Stimulated activated CD8-positive, alpha-beta memory T cell treated with anti-CD3 and anti-CD28 coated beads, Interleukin-15, amount 100 ng/mL, for 1 hour (primary cell): ENCODE data around the gene ZMAT1.
"Not testable (repeated sequence)": the region's sequence is repeated elsewhere in the genome, so short reads cannot be mapped to it uniquely, and the experiment has no call there.

Experiments
- DNase-seq: peaks from one replicate; pipeline ENCODE4 v3.0.0-alpha.2; 2020; ENCODE audit warnings: low read depth

ZMAT1 gene

DNA sequence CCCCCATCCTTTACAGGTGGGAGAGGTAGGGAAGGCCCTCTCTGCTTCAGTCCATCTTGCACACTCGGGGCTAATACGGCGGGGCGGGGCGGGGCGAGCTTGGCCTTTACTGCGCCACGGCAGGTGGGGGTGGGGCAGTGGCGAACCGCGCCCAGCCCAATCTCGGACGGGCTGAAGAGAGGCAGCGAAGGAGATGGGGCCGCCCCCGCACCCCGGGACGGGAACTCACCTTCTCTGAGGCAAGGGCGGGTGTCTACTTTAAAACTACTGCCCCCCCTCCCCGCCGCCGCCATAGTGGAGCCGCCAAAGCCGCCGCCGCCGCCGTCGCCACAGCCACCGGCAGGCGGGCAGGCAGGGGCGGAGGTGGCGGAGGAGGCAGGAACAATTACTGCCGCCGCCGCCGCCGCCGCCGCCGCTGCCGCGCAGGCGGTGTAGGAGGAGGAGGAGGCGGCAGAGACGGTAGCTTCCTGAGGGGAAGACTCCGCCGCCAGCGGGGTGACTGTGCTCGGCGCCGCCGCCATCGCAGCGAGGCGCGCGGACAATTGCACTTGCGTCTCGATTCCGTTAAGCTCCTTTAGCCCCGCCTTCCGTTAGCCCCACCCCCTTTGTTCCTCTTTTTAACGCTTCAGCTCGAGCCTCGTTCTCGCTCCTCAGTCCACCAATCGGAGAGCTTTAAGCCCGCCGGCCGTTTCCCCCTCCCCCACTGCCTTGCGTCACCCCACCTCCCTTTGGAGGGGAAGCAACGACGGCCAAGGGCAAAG lies at the start of gene ZMAT1:
Gene ZMAT1, minus strand, starts transcription at position 540 of the 761 bp plus-strand sequence. Its CDS starts 19 bp downstream, at position 521.
- DNase-seq = peak; percentile 80

DNA sequence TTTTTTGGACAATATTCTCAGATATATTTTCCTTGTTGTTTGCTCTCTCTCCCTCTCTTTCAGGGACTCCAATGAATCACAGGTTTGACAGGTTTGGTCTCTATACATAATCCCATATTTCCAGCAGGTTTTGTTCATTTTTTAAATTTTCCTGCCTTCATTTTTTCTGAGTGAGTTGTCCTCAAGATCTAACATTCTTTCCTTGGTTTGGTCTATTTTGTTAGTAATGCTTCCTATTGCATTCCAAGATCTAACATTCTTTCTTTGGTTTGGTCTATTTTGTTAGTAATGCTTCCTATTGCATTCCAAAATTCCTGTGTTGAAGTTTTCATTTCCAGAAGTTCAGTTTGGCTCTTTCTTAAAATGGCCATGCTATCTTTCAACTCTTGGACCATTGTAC lies 45.3 kb upstream of the ZMAT1 start:
- DNase-seq = no peak

GRCh38 chrX:101973066-101973465 lies 41.2 kb upstream of the ZMAT1 start:
- no peak for DNase-seq

- not testable (repeated sequence) for DNase-seq
Observed at GRCh38 chrX:101964923-101965539, 33.2 kb upstream of the ZMAT1 start.

DNA sequence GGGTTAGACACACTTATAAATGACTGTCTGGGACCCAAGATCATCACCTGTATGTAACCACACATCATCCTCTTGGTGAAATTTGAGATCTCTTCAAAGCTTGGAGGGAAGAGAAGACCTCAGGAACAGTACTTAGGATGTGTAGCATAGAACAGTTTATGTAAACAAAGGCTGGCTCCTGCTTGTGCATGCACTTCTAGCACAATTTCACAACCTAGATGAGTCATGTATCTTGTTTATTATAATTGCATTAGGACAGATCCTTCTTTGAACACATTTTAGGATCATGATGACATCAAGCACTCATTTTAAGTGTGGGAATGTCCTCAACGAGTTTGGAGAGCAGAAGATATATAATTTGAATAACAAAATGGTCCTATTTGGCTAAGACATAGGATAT lies 26.3 kb upstream of the ZMAT1 start:
- DNase-seq = no peak

DNA sequence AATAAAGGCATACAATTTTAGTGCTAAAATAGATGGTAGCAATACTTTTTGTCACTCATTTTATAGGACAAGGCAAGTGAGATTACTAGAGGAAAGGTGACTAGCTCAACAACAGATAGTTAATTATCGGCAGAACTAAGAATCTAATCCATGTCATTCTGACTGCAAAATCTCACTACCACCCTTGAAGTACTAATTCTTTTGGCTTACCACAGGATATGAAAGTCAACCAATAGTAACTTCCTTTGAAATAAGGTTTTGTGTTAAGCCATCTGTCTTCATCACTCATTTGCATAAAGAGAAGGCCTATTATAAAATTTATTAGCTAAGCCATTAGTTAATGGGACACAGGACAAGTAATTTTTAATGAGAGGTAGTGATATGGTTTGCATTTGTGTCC lies 25.3 kb upstream of the ZMAT1 start:
- no peak for DNase-seq

GRCh38 chrX:101956556-101956955 lies 24.7 kb upstream of the ZMAT1 start:
- DNase-seq = no peak

DNA sequence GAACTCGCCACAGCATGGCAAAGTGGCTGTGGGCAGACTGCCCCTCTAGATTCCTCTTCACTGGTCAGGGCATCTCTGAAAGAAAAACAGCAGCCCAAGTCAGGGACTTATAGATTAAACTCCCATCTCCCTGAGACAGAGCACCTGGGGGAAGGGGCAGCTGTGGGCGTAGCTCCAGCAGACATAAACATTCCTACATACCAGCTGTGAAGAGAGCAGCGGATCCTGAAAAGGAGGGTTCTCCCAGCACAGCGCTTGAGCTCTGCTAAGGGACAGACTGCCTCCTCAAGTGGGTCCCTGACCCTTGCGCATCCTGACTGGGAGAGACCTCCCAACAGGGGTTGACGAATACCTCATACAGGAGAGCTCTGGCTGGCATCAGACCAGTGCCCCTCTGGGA lies 18.8 kb upstream of the ZMAT1 start:
- no peak for DNase-seq

DNA sequence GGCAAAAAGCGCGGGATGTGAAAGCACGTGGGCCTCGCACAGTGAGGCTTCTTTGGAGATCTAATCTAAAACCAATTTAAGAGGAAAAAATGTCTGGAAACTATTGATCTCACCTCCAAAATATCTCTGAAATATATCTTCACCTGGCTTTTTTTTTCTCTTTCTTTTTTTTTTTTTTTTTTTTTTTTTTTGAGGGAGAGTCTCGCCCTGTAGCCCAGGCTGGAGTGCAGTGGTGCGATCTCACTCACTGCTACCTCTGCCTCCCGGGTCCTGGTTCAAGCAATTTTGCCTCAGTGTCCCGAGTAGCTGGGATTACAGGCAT lies 383 bp upstream of the ZMAT1 start:
- DNase-seq = no peak

GRCh38 chrX:101931136-101931487 lies 715 bp downstream of the ZMAT1 start:
- DNase-seq = no peak

DNA sequence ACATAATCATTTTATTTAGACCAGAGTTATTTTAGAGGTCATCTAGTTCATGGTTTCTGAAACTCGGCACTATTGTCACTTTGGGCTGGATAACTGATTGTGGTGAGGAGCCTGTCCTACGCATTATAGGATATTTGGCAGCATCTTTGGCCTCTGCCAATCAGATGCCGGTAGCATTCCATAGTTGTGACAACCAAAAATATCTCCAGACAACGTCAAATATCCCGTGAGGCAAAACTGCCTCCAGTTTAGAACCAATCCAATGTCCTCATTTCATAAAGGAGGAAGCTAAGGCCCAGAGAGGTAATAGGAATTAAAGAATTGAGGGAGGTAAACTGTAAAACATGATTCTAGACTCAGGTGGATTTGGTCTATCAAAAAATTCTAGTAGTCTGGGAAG lies 6.1 kb downstream of the ZMAT1 start:
- no peak for DNase-seq

DNA sequence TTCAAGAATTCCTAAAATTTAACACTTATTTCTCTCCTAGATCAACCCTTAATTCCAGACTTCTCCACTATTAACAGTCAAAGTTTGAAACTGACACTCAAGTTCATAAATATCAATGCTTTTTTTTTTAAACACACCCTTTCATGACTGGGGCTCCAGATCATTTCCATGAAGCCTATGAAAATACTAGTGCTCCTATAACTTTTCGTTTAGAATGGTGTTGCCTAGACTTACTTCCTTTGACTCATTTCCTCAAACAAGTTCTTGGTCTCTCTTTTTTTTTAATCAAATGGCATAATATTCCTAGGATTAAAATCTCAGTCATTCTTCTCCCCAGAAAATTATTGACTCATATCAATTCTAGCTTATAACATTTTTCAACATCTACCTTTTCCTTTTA lies 13.1 kb downstream of the ZMAT1 start:
- no peak for DNase-seq

DNA sequence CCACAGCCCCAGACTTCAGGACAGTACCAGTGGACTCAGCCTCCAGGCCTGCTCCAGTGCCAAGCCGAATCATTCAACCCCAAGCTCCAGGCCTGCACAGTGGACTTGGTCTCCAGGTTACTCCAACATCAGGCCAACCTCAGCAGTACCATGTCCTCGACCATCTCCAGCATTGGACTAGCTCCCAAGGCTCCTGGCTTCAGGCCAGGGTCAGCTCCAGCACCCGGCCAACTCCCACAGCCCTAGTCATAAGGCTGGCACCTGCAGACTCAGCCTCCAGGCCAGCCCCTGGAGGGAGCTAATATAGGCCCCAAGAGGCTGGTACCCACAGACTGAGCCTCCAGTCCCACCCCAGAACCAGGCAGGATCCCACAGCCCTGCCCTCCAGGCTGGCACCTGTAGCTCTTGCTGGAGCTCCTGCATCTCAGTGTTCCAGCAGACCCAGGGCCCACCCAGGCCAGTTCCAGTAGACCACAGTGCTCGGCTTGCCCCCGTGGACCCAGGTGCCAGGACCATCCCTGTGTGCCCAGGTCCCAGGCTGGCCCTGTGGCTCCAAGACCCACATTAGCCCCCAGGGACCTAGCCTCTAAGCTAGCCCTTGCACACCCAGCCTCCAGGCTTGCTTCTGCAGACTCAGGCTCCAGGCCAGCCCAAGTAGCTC lies 25.6 kb downstream of the ZMAT1 start:
- no peak for DNase-seq

DNA sequence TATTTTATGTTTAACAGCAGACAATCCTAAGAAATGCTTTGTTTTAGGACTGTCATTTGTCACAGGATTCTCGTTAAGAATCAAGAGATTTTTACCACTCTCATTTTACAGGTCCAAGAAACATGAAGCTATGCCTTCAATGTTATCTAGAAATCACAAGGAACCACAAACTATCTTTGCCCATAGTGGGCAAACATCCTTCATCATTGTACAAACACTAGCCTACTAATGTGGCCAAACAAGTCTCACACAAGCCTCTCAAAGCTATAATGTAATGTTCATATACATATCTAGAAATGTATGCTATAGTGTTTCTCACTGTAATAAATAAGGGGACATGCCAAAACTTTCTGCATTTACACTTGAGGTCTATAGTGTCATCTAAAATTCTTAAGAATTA lies 26.8 kb downstream of the ZMAT1 start:
- DNase-seq = no peak
